Activated CD4-positive, alpha-beta T cell treated with anti-CD3 and anti-CD28 coated beads, Interleukin-2, amount 10 ng/mL, durations not matched to agents 7 days and 5 days (primary cell): ENCODE measurements around the gene AZGP1. TPM values are rescaled to one million over a fixed set of nuclear protein-coding genes. Genes with fewer than 3 reads are reported as not detected.
"Not testable (repeated sequence)": the region's sequence is repeated elsewhere in the genome, so short reads cannot be mapped to it uniquely, and the experiment has no call there.

Experiments used
- CTCF ChIA-PET: fragments of 350-600 bp; sonication (Branson Sonifier 250); formaldehyde crosslinking; loops from one replicate; lab custom pipeline; 2021; ENCODE audit warnings: antibody characterized with exemption; lab: Charles Lee
- POLR2A ChIA-PET: fragments of 350-600 bp; sonication (Branson Sonifier 250); formaldehyde crosslinking; loops from one replicate; lab custom pipeline; 2021; ENCODE audit warnings: antibody characterized with exemption; lab: Charles Lee
- DNase-seq: peaks from one replicate; pipeline ENCODE4 v3.0.0-alpha.2; 2020
- H3K27ac Mint-ChIP-seq: one replicate; pipeline ENCODE4 v1.8.0; 2021; ENCODE audit warnings: mild to moderate bottlenecking, moderate library complexity, mixed read lengths
- H3K27me3 Mint-ChIP-seq: one replicate; pipeline ENCODE4 v1.8.0; 2021; ENCODE audit warnings: mixed read lengths
- H3K36me3 Mint-ChIP-seq: one replicate; pipeline ENCODE4 v1.8.0; 2021; ENCODE audit warnings: low read depth, mixed read lengths
- H3K4me1 Mint-ChIP-seq: one replicate; pipeline ENCODE4 v1.8.0; 2021; ENCODE audit warnings: mixed read lengths
- H3K4me3 Mint-ChIP-seq: one replicate; pipeline ENCODE4 v1.8.0; 2021; ENCODE audit warnings: mild to moderate bottlenecking, moderate library complexity, mixed read lengths
- H3K9me3 Mint-ChIP-seq: one replicate; pipeline ENCODE4 v1.8.0; 2021; ENCODE audit warnings: mixed read lengths
- total RNA-seq, 2 experiments: library from RNA; stranded (reverse); gene quantifications; one replicate each; pipeline ENCODE4 v1.2.3, GENCODE V29; 2021

The AZGP1 gene
- total RNA-seq, 2 experiments from 2014 or later: not detected

DNA sequence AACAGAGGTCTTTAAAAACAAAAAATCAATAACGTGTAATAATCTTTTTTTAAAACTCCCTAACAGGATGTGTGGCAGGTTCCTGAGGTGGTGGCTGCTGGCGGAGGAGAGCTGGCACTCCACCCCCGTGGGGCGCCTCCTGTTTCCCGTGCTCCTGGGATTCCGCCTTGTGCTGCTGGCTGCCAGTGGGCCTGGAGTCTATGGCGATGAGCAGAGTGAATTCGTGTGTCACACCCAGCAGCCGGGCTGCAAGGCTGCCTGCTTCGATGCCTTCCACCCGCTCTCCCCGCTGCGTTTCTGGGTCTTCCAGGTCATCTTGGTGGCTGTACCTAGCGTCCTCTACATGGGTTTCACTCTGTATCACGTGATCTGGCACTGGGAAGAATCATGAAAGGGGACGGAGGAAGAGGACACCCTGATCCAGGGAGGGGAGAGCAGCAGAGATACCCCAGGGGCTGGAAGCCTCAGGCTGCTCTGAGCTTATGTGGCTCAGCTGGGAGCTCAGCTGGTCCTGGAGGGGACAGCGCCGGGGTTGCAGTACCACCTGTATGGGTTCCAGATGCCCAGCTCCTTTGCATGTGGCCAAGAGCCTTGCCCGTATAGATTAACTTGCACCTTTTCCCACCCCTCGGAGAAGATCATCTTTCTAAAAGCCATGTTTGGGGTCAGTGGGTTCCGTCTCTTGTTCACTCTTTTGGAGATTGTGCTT lies 16.7 kb upstream of the AZGP1 start:
- Mint-ChIP-seq H3K27ac (no peak overlapping the region), H3K9me3 (no peaks in the 10 kb centered on the region), H3K36me3 (no peaks in the 10 kb centered on the region), H3K27me3 (peaks cover 7% of the 10 kb centered on the region), H3K4me1 (peaks cover 37% of the 10 kb centered on the region), H3K4me3 (no peak overlapping the region)
- CTCF ChIA-PET: interaction anchor here (0.9 to 3.6 kb wide), 4 partner anchors 13 to 63 kb away, joined by 3 to 13 read pairs (median 6); partner anchors contain the start of gene GJC3
- POLR2A ChIA-PET: no interaction called here
- no peak for DNase-seq

GRCh38 chr7:99991543-99991942 lies 15.7 kb upstream of the AZGP1 start:
- H3K27me3 Mint-ChIP-seq, POLR2A ChIA-PET, DNase-seq, H3K4me3 Mint-ChIP-seq, H3K27ac Mint-ChIP-seq, H3K36me3 Mint-ChIP-seq, H3K9me3 Mint-ChIP-seq: not testable (repeated sequence)
- CTCF ChIA-PET: interaction anchor here (0.6 to 3.6 kb wide), 8 partner anchors 12 to 91 kb away, joined by 3 to 19 read pairs (median 3); no protein-coding TSS in a partner anchor
- H3K4me1 Mint-ChIP-seq: peaks cover 28% of the 10 kb centered on the region

DNA sequence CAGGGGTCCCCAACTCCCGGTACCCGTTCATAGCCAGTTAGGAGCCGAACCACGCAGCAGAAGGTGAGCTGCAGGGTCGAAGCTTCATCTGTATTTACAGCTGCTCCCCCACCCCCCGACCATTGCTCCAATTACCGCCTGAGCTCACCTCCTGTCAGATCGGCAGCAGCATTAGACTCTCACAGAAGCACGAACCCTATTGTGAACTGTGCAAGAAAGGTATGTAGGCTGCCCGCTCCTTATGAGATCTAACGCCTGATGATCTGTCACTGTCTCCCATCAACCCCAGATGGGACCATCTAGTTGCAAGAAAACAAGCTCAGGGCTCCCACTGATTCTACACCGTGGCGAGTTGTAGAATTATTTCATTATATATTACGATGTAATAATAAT lies 14.6 kb upstream of the AZGP1 start:
- DNase-seq: no peak
- no peak overlapping the region for H3K4me3 Mint-ChIP-seq
- H3K9me3 Mint-ChIP-seq: no peaks in the 10 kb centered on the region
- ChIA-PET CTCF (interaction anchor here (0.7 to 3.6 kb wide), 8 partner anchors 11 to 110 kb away, joined by 3 to 19 read pairs (median 4); partner anchors contain the start of gene ZKSCAN1), POLR2A (no interaction called here)
- peaks cover 22% of the 10 kb centered on the region for H3K4me1 Mint-ChIP-seq
- no peaks in the 10 kb centered on the region for H3K36me3 Mint-ChIP-seq
- H3K27me3 Mint-ChIP-seq: peaks cover 8% of the 10 kb centered on the region
- H3K27ac Mint-ChIP-seq: no peak overlapping the region

DNA sequence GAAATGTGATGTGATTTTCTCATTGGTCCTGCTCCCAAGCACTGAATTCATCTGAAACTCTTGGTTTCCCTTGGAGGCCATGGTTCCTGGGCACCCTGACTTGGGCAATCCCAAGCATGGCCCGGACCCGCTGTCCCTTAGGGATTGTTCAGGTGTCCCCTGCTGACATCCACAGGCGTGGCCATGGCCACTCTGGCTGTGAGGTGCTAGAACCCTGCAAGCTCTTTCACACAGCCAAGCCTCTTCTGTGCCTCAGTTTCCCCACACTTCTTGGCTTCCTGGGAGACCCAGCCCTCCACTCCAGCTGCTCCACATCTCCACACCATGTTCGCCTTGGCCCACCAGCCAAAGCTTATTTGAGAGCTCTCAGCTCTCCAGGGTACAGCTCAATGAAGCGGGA lies 12.0 kb upstream of the AZGP1 start:
- Mint-ChIP-seq H3K4me3 (no peak overlapping the region), H3K9me3 (no peaks in the 10 kb centered on the region), H3K27ac (no peak overlapping the region), H3K36me3 (no peaks in the 10 kb centered on the region), H3K4me1 (peaks cover 8% of the 10 kb centered on the region), H3K27me3 (peaks cover 8% of the 10 kb centered on the region)
- POLR2A ChIA-PET: no interaction called here
- DNase-seq: no peak
- CTCF ChIA-PET: interaction anchor here (1.0 to 1.1 kb wide), 2 partner anchors 74 to 139 kb away, joined by 3 to 5 read pairs; partner anchors contain the start of gene MBLAC1

DNA sequence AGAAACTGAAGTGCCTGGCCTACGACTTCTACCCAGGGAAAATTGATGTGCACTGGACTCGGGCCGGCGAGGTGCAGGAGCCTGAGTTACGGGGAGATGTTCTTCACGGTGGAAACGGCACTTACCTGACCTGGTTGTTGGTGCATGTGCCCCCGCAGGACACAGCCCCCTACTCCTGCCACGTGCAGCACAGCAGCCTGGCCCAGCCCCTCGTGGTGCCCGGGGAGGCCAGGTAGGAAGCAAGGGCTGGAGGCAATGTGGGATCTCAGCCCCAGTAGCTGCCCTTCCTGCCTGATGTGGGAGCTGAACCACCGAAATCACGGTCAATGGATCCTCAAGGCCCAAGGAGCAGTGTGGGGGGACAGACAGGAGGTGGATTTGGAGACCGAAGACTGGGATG lies 11.5 kb upstream of the AZGP1 start:
- DNase-seq, POLR2A ChIA-PET, H3K36me3 Mint-ChIP-seq, H3K4me1 Mint-ChIP-seq, H3K27me3 Mint-ChIP-seq, H3K27ac Mint-ChIP-seq, H3K9me3 Mint-ChIP-seq, H3K4me3 Mint-ChIP-seq: not testable (repeated sequence)
- CTCF ChIA-PET: interaction anchor here (1.0 to 1.1 kb wide), 2 partner anchors 74 to 139 kb away, joined by 3 to 5 read pairs; partner anchors contain the start of gene MBLAC1

DNA sequence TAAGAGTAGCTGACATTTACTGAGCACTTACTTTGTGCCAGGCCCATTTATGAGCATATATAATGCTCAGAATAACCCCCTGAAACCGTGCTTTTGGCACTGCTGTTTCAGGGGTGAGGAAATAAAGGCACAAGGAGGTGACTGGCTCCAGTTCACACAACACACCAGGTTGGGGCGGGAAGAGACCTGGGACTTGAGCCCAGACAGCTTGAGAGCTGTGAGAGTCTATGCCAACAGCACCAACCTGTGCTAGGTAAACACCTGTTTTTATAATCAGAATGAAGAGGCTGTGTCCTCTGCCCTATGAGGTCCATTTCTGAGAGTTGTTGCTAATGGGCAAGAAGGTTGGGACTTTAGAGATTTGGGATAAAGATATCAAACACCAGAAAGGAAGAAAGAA lies 8.8 kb upstream of the AZGP1 start:
- Mint-ChIP-seq H3K36me3 (no peaks in the 10 kb centered on the region), H3K4me1 (peaks cover 12% of the 10 kb centered on the region), H3K9me3 (no peaks in the 10 kb centered on the region), H3K27ac (no peak overlapping the region), H3K27me3 (peaks cover 4% of the 10 kb centered on the region), H3K4me3 (no peak overlapping the region)
- ChIA-PET CTCF (no interaction called here), POLR2A (no interaction called here)
- no peak for DNase-seq

DNA sequence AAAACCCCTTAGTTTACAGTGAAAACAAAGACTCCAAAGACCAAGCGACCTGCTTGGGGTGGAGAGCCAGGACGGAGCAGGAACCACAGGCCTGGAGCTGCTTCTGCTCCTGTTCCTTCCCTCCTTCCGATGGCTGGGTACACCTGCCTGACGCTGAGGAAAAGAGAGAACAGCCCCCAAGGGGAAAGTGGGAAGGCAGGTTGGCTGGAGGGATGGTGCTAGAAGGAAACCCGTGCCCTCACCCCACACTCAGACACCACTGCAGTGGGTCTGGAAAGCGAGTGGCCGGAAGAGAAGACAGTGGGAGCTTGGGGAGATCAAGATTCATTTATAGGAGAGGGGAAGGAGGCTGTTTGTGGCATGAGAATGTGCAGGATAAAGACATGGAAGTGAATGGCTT lies 5.2 kb upstream of the AZGP1 start:
- POLR2A ChIA-PET, H3K27ac Mint-ChIP-seq, H3K27me3 Mint-ChIP-seq, H3K36me3 Mint-ChIP-seq, DNase-seq, H3K9me3 Mint-ChIP-seq, H3K4me3 Mint-ChIP-seq: not testable (repeated sequence)
- peaks cover 12% of the 10 kb centered on the region for H3K4me1 Mint-ChIP-seq
- CTCF ChIA-PET: interaction anchor here (1.9 kb wide), 1 partner anchor 102 kb away, joined by 3 read pairs; no protein-coding TSS in a partner anchor

GRCh38 chr7:99980448-99980872 lies 4.6 kb upstream of the AZGP1 start:
- H3K36me3 Mint-ChIP-seq, H3K4me3 Mint-ChIP-seq, POLR2A ChIA-PET, H3K9me3 Mint-ChIP-seq, H3K27me3 Mint-ChIP-seq: not testable (repeated sequence)
- H3K27ac Mint-ChIP-seq: peak overlapping the region; percentile 61
- DNase-seq: peak; percentile 20
- CTCF ChIA-PET: interaction anchor here (1.3 to 2.2 kb wide), 3 partner anchors 10 to 102 kb away, joined by 3 to 13 read pairs (median 4); no protein-coding TSS in a partner anchor
- H3K4me1 Mint-ChIP-seq: peaks cover 12% of the 10 kb centered on the region

DNA sequence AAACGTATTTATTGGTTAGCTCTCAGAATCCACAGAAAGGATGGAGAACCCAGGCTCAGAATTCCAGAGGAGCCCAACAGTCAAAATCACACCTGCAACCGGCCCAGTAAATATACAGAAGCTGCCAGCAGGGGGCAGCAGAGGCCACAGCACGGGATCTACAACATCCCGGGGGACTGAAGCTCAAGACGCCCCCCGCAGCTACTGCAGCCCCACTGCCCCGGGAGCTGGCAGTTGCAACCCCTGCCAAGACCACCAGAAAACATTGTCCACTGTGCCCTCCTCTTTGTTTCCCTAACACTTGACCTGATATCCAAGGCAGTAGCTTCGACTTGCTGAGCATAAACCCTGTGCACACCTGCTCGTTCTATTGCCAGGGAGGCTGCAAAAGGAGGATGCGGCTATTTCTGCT lies 4.0 kb upstream of the AZGP1 start:
- Mint-ChIP-seq H3K4me1 (peaks cover 12% of the 10 kb centered on the region), H3K27ac (peak overlapping the region; percentile 25)
- peak; percentile 69 for DNase-seq
- H3K27me3 Mint-ChIP-seq, H3K4me3 Mint-ChIP-seq, H3K9me3 Mint-ChIP-seq, H3K36me3 Mint-ChIP-seq, POLR2A ChIA-PET: not testable (repeated sequence)
- CTCF ChIA-PET: interaction anchor here (0.6 to 2.2 kb wide), 9 partner anchors 11 to 103 kb away, joined by 3 to 13 read pairs (median 3); partner anchors contain the start of gene TRIM4

DNA sequence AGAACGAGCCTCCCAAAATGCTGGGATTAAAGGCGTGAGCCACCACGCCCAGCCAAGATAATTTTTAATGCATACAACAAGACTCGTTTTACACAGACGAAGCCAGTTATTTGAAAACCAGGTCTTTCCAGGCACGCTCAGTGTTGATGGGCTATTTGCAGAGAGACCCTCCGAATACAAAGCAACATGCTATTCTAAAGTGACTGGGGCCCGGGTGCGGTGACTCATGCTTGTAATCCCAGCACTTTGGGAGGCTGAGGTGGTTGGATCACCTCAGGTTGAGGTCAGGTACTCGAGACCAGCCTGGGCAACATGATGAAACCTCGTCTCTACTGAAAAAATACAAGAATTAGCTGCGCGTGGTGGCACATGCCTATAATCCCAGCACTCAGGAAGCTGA lies 795 bp upstream of the AZGP1 start:
- Mint-ChIP-seq H3K4me1 (peaks cover 12% of the 10 kb centered on the region), H3K27ac (no peak overlapping the region), H3K9me3 (no peaks in the 10 kb centered on the region), H3K27me3 (peaks cover 8% of the 10 kb centered on the region), H3K36me3 (no peaks in the 10 kb centered on the region), H3K4me3 (no peak overlapping the region)
- ChIA-PET POLR2A (no interaction called here), CTCF (interaction anchor here (1.0 to 1.2 kb wide), 2 partner anchors 10 to 73 kb away, joined by 3 to 5 read pairs; partner anchors contain the start of gene ZSCAN21)
- no peak for DNase-seq

GRCh38 chr7:99974681-99975080 lies 1.1 kb downstream of the AZGP1 start:
- ChIA-PET CTCF (no interaction called here), POLR2A (no interaction called here)
- no peak overlapping the region for H3K27ac Mint-ChIP-seq
- no peak for DNase-seq
- H3K27me3 Mint-ChIP-seq: peaks cover 12% of the 10 kb centered on the region
- no peaks in the 10 kb centered on the region for H3K36me3 Mint-ChIP-seq
- H3K4me3 Mint-ChIP-seq: no peak overlapping the region
- H3K9me3 Mint-ChIP-seq: no peaks in the 10 kb centered on the region
- peaks cover under 1% of the 10 kb centered on the region for H3K4me1 Mint-ChIP-seq

- POLR2A ChIA-PET: not testable (repeated sequence)
These were observed 2.0 kb downstream of the AZGP1 start for GRCh38 chr7:99973817-99974216.

DNA sequence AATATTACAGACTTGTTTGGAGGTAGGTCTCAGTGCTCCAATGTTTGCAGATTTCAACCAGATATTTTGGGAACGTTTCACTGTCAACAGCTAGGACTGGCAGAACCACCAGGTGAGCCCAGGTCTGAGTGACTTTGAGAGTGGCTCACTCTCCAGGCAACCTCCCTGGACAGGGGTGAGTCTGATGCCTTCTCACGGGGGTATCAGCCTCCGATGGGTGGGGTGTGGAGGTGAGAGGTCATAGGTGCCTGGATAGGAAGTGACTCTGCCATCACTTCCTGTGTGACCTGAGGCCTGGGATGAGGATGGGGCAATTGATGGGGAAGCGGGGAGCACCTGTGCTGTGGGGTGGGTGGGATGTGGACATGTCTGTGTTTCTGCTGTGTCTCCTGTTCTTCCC lies 4.6 kb downstream of the AZGP1 start:
- H3K4me1 Mint-ChIP-seq: no peaks in the 10 kb centered on the region
- H3K9me3 Mint-ChIP-seq: no peaks in the 10 kb centered on the region
- H3K27ac Mint-ChIP-seq: no peak overlapping the region
- H3K36me3 Mint-ChIP-seq: no peaks in the 10 kb centered on the region
- DNase-seq: no peak
- ChIA-PET CTCF (no interaction called here), POLR2A (no interaction called here)
- no peak overlapping the region for H3K4me3 Mint-ChIP-seq
- peaks cover 9% of the 10 kb centered on the region for H3K27me3 Mint-ChIP-seq

More at GRCh38 chr7:99973817-99974216, 2.0 kb downstream of the AZGP1 start:
- H3K36me3 Mint-ChIP-seq, CTCF ChIA-PET, H3K4me3 Mint-ChIP-seq, H3K9me3 Mint-ChIP-seq, H3K4me1 Mint-ChIP-seq, H3K27ac Mint-ChIP-seq, DNase-seq: not testable (repeated sequence)
- peaks cover 14% of the 10 kb centered on the region for H3K27me3 Mint-ChIP-seq
